H9 (cell line): Measurements from ENCODE around the gene SLC22A13. TPM values are rescaled to one million over a fixed set of nuclear protein-coding genes. Genes with fewer than 3 reads are reported as not detected.

ENCODE experiments used
- DNase-seq: peaks from one replicate; pipeline ENCODE4 v3.0.0-alpha.2; 2017
- H2AFZ ChIP-seq: one replicate; pipeline ENCODE4 v1.6.1; 2013; ENCODE audit warnings: mild to moderate bottlenecking, low read length, control low read depth, moderate library complexity
- H2AK5ac ChIP-seq: 2 replicates; pipeline ENCODE4 v1.6.1; 2013; ENCODE audit warnings: low read length, control low read depth, mixed read lengths; ENCODE audit not compliant: insufficient read length
- H2BK120ac ChIP-seq: one replicate; pipeline ENCODE4 v1.6.1; 2013; ENCODE audit warnings: low read depth, mild to moderate bottlenecking, low read length, control low read depth, inconsistent platforms; ENCODE audit not compliant: poor library complexity, severe bottlenecking
- H2BK12ac ChIP-seq: 2 replicates; pipeline ENCODE4 v1.6.1; 2013; ENCODE audit warnings: low read length, control low read depth, mixed read lengths, low read depth; ENCODE audit not compliant: insufficient read length
- H2BK15ac ChIP-seq: 2 replicates; pipeline ENCODE4 v1.6.1; 2013; ENCODE audit warnings: low read depth, low read length, control low read depth
- H2BK20ac ChIP-seq: one replicate; pipeline ENCODE4 v1.6.1; 2013; ENCODE audit warnings: low read depth, mild to moderate bottlenecking, low read length, control low read depth, inconsistent platforms; ENCODE audit not compliant: poor library complexity, severe bottlenecking
- H2BK5ac ChIP-seq: 2 replicates; pipeline ENCODE4 v1.6.1; 2013; ENCODE audit warnings: low read length, control low read depth, mixed read lengths; ENCODE audit not compliant: insufficient read length
- H3K14ac ChIP-seq: 2 replicates; pipeline ENCODE4 v1.6.1; 2013; ENCODE audit warnings: low read length, control low read depth; ENCODE audit not compliant: insufficient read depth
- H3K18ac ChIP-seq: 2 replicates; pipeline ENCODE4 v1.6.1; 2013; ENCODE audit warnings: low read depth, mild to moderate bottlenecking, mixed read lengths, low read length, control low read depth; ENCODE audit not compliant: insufficient read length
- H3K23ac ChIP-seq: 2 replicates; pipeline ENCODE4 v1.6.1; 2013; ENCODE audit warnings: low read length, control low read depth, mixed read lengths, low read depth; ENCODE audit not compliant: insufficient read length
- H3K23me2 ChIP-seq: 2 replicates; pipeline ENCODE4 v1.6.1; 2013; ENCODE audit warnings: low read depth, mild to moderate bottlenecking, mixed read lengths, low read length, control low read depth; ENCODE audit not compliant: insufficient read length, poor library complexity, severe bottlenecking
- H3K27ac ChIP-seq: 2 replicates; pipeline ENCODE4 v1.5.1; 2013; ENCODE audit warnings: low read length, control low read depth, mixed read lengths, low read depth; ENCODE audit not compliant: insufficient read length
- H3K27me3 ChIP-seq: 2 replicates; pipeline ENCODE4 v1.6.1; 2013; ENCODE audit warnings: low read length, control low read depth, inconsistent platforms; ENCODE audit not compliant: insufficient read depth
- H3K4ac ChIP-seq: 2 replicates; pipeline ENCODE4 v1.6.1; 2013; ENCODE audit warnings: low read depth, mild to moderate bottlenecking, control low read depth, inconsistent platforms, low read length, moderate library complexity
- H3K4me1 ChIP-seq: 2 replicates; pipeline ENCODE4 v1.6.1; 2013; ENCODE audit warnings: low read length, control low read depth, inconsistent platforms; ENCODE audit not compliant: insufficient read depth
- H3K4me2 ChIP-seq: 2 replicates; pipeline ENCODE4 v1.6.1; 2013; ENCODE audit warnings: low read length, control low read depth, mixed read lengths; ENCODE audit not compliant: insufficient read length, insufficient read depth
- H3K56ac ChIP-seq: 2 replicates; pipeline ENCODE4 v1.6.1; 2013; ENCODE audit warnings: low read depth, mild to moderate bottlenecking, mixed read lengths, low read length, control low read depth; ENCODE audit not compliant: insufficient read length
- H3K79me1 ChIP-seq: 2 replicates; pipeline ENCODE4 v1.6.1; 2013; ENCODE audit warnings: low read depth, mild to moderate bottlenecking, moderate library complexity, low read length, control low read depth, inconsistent platforms; ENCODE audit not compliant: insufficient read depth, poor library complexity, severe bottlenecking
- H3K79me2 ChIP-seq: 2 replicates; pipeline ENCODE4 v1.6.1; 2013; ENCODE audit warnings: low read length, control low read depth, inconsistent platforms; ENCODE audit not compliant: insufficient read depth
- H3K9ac ChIP-seq: 2 replicates; pipeline ENCODE4 v1.6.1; 2013; ENCODE audit warnings: low read length, control low read depth, mixed read lengths; ENCODE audit not compliant: insufficient read length; ENCODE audit errors: extremely low read depth
- H3K9me3 ChIP-seq: one replicate; pipeline ENCODE4 v1.6.1; 2013; ENCODE audit warnings: low read depth, low read length, inconsistent platforms; ENCODE audit not compliant: control insufficient read depth
- H3T11ph ChIP-seq: one replicate; pipeline ENCODE4 v1.6.1; 2013; ENCODE audit warnings: mild to moderate bottlenecking, low read length, control low read depth, inconsistent platforms
- H4K20me1 ChIP-seq: one replicate; pipeline ENCODE4 v1.6.1; 2013; ENCODE audit not compliant: control insufficient read depth, insufficient read length, insufficient read depth
- H4K5ac ChIP-seq: 2 replicates; pipeline ENCODE4 v1.6.1; 2013; ENCODE audit warnings: low read depth, mild to moderate bottlenecking, mixed read lengths, low read length, control low read depth; ENCODE audit not compliant: insufficient read length
- H4K8ac ChIP-seq: replicated peaks from 2 replicates; pipeline ENCODE4 v1.6.1; 2013; ENCODE audit warnings: low read length, control low read depth, mixed read lengths, low read depth; ENCODE audit not compliant: insufficient read length
- H4K91ac ChIP-seq: 2 replicates; pipeline ENCODE4 v1.6.1; 2013; ENCODE audit warnings: low read depth, mild to moderate bottlenecking, moderate library complexity, mixed read lengths, low read length, control low read depth; ENCODE audit not compliant: insufficient read length
- H3K27ac Mint-ChIP-seq, 3 experiments: 2 replicates in 2 of 3; 3 replicates in 1 of 3; pipeline ENCODE4 v1.8.0; 2020 to 2021; ENCODE audit warnings: mixed read lengths in 3 of 3, mild to moderate bottlenecking in 1 of 3, moderate library complexity in 1 of 3
- H3K27me3 Mint-ChIP-seq: 2 replicates; pipeline ENCODE4 v1.8.0; 2021; ENCODE audit warnings: low read depth, mild to moderate bottlenecking, moderate library complexity, mixed read lengths
- H3K36me3 Mint-ChIP-seq, 3 experiments: 2 replicates in 2 of 3; 3 replicates in 1 of 3; pipeline ENCODE4 v1.8.0; 2020 to 2021; ENCODE audit warnings: low read depth in 3 of 3, mixed read lengths in 3 of 3; ENCODE audit not compliant: insufficient read depth in 1 of 3
- H3K4me1 Mint-ChIP-seq, 2 experiments: 2 replicates each; pipeline ENCODE4 v1.8.0; 2020; ENCODE audit warnings: mixed read lengths in 2 of 2
- H3K4me3 Mint-ChIP-seq, 2 experiments: 2 replicates in 1 of 2; 3 replicates in 1 of 2; pipeline ENCODE4 v1.8.0; 2020 to 2021; ENCODE audit warnings: mild to moderate bottlenecking in 2 of 2, mixed read lengths in 2 of 2, moderate library complexity in 1 of 2
- H3K9me3 Mint-ChIP-seq, 2 experiments: 2 replicates in 1 of 2; 3 replicates in 1 of 2; pipeline ENCODE4 v1.8.0; 2020; ENCODE audit warnings: mild to moderate bottlenecking in 2 of 2, mixed read lengths in 2 of 2, moderate library complexity in 1 of 2
- WGBS: extraction: QIAGEN DNeasy Blood & Tissue Kit; methylation state at CpG from one replicate; pipeline ENCODE4 v1.1.7; 2013; ENCODE audit warnings: missing lambda C conversion rate, low lambda C conversion rate, mixed read lengths; ENCODE audit not compliant: insufficient read length; ENCODE audit errors: extremely low coverage; 5-methylcytosine and 5-hydroxymethylcytosine counted together
- total RNA-seq: library from RNA; stranded (reverse); gene quantifications from 2 replicates; pipeline ENCODE4 v1.2.1, GENCODE V29; 2021
- TF ChIP-seq, protein P1 (sequence below): fragments of 200-600 bp; sonication (generic); conservative IDR thresholded peaks from 3 replicates; pipeline ENCODE4 v1.8.0; 2021; ENCODE audit warnings: antibody characterized with exemption, mild to moderate bottlenecking

The SLC22A13 gene
- total RNA-seq, 1 experiment from 2014 or later = not detected

DNA sequence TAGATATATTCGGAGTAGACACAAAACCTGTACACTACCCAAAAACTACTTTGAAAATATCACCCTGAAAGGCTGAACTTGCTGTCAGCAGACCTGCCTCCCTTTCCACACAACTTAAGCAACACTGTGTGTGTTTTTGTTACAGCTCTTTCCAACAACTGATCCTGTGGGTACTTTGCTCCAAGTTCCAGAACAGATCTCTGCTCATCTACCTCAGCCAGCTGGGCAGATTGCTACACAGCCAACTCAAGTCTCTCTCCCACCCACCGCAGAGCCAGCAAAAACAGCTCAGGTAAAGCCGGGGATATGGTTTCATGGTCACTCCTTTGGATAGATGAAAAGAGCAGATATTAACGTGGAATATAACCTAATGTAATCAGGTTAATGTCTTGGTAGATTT is 19.7 kb upstream of the SLC22A13 start:
- H3K9me3 Mint-ChIP-seq = no peaks in the 10 kb centered on the region
- no peak overlapping the region for H2BK20ac ChIP-seq
- no peaks in the 10 kb centered on the region for H3K79me1 ChIP-seq
- TF ChIP-seq, protein P1, sequence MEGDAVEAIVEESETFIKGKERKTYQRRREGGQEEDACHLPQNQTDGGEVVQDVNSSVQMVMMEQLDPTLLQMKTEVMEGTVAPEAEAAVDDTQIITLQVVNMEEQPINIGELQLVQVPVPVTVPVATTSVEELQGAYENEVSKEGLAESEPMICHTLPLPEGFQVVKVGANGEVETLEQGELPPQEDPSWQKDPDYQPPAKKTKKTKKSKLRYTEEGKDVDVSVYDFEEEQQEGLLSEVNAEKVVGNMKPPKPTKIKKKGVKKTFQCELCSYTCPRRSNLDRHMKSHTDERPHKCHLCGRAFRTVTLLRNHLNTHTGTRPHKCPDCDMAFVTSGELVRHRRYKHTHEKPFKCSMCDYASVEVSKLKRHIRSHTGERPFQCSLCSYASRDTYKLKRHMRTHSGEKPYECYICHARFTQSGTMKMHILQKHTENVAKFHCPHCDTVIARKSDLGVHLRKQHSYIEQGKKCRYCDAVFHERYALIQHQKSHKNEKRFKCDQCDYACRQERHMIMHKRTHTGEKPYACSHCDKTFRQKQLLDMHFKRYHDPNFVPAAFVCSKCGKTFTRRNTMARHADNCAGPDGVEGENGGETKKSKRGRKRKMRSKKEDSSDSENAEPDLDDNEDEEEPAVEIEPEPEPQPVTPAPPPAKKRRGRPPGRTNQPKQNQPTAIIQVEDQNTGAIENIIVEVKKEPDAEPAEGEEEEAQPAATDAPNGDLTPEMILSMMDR = no peak
- H2BK5ac ChIP-seq = no peak overlapping the region
- no peak overlapping the region for H3K4me2 ChIP-seq
- no peak overlapping the region for H3K14ac ChIP-seq
- no peaks in the 10 kb centered on the region for H3K27me3 Mint-ChIP-seq
- no peak overlapping the region for H4K5ac ChIP-seq
- H3K9me3 ChIP-seq = no peaks in the 10 kb centered on the region
- H4K8ac ChIP-seq = no peak overlapping the region
- H3K56ac ChIP-seq = no peak overlapping the region
- H4K20me1 ChIP-seq = no peaks in the 10 kb centered on the region
- H3K27ac Mint-ChIP-seq = peak overlapping the region in 2 of 3 experiments; percentile 37 to 54; a peak in 2 of 7 replicates
- H3K23ac ChIP-seq = no peak overlapping the region
- H2BK120ac ChIP-seq = no peak overlapping the region
- no CpG with 5 or more reads among the region's 4 CpGs for WGBS
- H3K4me1 Mint-ChIP-seq = peaks cover 0 to 3% of the 10 kb centered on the region in 2 experiments; a peak in 1 of 4 replicates
- no peak overlapping the region for H4K91ac ChIP-seq
- no peaks in the 10 kb centered on the region for H3K23me2 ChIP-seq
- no peaks in the 10 kb centered on the region for H3K79me2 ChIP-seq
- DNase-seq = no peak
- H3K36me3 Mint-ChIP-seq = peaks cover 6 to 36% (median 35%) of the 10 kb centered on the region in 3 experiments; a peak in 6 of 7 replicates
- H3T11ph ChIP-seq = no peak overlapping the region
- no peak overlapping the region for H3K18ac ChIP-seq
- no peak overlapping the region for H2AFZ ChIP-seq
- no peak overlapping the region for H3K4ac ChIP-seq
- no peaks in the 10 kb centered on the region for H3K27me3 ChIP-seq
- no peak overlapping the region for H3K27ac ChIP-seq
- no peak overlapping the region for H2BK15ac ChIP-seq
- no peak overlapping the region for H2AK5ac ChIP-seq
- H3K9ac ChIP-seq = no peak overlapping the region
- no peaks in the 10 kb centered on the region for H3K4me1 ChIP-seq
- H3K4me3 Mint-ChIP-seq = no peak overlapping the region
- no peak overlapping the region for H2BK12ac ChIP-seq
